NCI-H2196 (cell line): Measurements from ENCODE around the gene ANAPC2.

Experiments
- DNase-seq: peaks from one replicate; lab custom pipeline; 2025; ENCODE audit not compliant: unreplicated experiment; lab: John Stamatoyannopoulos, UW

Gene ANAPC2

DNA sequence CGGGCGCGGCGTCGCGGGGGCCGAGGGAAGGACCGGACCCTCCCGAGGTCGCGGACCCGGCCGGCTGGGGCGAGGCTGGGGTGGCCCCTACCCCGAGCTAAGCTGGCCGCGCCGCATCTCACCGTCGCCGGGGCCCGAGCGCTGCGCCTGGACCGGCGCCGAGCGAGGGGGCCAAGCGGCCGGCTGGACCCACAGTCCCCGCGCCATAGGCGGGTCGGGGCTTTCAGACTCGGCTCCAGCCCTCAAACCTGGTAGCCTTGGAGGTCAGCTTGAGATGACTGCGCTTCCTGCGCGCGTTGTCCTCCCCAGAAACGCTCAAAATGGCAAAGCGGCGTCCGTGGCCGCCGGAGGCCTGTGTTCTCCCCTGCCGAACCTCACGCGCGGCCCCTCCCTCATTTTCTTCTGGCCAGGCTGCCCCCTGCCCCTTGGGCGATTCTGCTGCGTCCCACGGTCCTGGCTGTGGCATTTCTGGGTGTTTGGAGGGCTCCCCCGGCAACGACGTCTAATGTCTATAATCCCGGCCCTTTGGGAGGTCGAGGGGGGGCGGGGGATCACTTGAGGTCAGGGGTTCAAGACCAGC lies 58.1 kb downstream of the ANAPC2 start:
- no peak for DNase-seq

DNA sequence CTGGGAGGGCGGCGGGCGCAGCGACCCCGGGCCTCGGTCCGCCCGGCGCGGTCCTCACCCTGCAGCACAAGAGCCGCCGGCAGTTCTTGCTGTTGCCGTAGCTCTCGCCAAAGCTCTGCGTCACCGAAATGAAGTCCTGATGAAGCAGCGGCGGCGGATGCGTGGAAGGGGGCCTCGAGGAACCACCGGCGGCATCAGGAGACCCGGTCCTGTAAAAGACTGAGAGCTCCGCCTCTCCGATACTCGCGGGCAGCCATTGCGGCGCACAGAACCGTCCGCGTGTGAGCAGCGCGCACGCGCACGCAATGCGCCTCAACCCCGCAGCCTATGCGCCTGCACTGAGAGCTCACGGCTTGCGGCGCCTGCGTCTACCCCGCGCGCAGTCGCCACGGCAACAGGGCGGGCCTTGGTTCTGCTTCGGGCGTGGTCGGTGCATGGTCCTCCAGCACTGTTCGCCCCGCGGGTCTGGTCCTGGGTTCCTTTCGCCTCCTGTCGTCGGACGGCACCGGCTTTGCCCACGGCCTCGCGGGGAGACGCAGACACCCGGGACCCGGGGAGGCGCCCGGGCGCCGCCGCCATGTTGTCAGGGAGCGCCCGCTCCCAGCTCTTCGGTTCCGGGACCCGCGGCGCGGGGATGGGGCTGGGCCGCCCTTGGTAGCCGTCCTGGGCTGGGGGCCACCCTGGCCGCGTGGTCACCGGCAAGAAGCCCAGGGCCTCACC lies 58.7 kb downstream of the ANAPC2 start:
- DNase-seq, result peak; percentile 97

DNA sequence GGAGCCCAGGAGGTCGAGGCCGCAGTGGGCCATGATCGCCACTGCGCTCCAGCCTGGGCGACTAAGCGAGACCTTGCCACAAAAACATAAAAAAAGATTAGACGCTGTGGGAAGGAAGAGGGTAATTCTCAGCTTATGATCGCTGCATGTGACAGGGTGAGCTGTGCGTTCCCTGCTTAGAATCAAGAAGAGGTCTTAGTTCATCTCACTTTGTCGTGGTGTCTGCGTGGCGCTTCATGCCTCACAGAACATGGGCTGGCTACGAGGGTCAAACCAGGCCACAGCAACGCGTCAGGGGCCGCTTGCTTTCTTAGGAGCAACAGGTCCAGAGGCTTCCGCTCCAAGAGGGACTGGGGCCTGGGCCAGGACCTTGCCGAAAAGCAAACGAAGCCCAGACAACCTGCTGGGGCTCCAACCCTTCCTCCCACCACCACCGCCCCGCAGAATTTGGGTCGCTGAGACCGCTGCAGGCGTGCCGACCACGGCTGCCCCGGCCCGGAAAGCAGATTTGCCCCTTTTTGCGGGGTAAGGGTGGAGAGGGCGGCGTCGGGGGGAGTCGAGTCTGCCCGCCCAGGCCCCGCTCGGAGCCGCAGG lies 59.4 kb downstream of the ANAPC2 start:
- no peak for DNase-seq

DNA sequence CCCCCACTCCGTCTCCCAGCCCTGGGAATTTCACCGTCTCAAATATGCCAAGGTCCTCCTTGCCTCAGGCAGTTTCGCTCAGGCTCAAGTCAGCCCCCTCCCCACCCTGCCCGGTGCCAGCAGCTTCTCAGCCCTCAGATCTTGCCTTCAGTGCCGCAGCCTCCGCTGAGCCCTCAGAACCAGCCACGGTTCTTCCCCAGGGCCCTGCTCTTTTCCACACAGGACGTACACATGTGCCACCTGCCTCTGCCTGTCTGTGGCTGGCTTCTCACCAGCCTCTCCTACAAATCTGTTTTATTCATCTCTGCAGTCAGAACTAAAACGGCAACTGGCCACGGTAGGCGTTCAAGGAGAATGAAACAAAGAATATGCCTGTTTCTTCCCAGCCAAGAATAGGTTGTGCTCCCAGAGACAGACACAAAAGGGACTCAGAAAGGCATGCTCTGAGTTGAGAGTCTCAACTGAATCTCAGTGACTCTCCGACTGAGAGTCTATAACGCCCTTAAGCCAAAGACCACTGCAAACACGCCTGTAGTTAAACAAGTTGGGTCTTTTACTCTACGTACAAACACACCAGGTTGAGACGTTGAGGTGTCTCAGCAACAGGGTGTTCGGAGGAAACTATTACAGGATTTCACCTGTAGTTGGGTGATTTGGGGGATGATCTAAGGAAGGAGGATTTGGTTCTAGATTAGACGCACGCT lies 60.0 kb downstream of the ANAPC2 start:
- no peak for DNase-seq

DNA sequence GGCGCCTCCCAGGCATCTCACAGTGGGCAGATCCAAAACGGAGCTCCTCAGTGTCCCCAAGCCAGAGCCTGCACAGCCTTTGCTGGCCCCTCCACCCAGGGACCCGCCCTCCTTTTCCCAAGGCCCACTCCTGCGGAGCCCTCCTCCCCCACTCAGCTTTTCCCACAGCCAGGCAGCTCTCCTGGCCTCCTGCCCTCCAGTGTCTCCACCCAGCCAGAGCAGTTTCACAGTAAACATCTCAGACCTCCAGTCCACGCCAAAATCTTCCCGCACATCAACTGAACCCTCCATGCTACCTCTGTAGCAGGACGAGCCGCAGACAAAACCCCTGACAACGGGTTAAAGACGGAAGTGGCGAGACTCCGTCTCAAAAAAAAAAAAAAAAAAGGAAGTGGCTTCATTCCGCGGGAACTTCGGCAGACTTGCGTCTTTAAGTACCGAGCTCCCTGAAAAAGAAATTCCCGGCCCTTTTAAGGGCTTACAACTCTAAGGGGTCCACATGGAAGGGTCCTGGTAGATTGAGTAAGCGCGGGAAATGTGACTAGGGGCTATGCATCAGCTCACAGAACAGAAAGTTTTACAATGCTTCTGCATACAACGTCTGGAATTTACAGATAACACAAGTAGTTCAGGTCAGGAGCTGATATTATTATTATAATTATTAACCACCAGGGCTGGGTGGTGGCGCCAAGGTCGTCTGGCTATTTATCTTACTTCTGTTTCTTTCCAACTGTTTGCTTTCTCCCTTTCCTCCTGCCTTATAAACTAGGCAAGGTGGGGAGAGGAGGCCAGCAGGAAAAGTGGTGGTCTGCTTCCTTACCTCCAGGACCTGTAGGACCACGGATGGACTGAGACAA lies 60.8 kb downstream of the ANAPC2 start:
- no peak for DNase-seq

DNA sequence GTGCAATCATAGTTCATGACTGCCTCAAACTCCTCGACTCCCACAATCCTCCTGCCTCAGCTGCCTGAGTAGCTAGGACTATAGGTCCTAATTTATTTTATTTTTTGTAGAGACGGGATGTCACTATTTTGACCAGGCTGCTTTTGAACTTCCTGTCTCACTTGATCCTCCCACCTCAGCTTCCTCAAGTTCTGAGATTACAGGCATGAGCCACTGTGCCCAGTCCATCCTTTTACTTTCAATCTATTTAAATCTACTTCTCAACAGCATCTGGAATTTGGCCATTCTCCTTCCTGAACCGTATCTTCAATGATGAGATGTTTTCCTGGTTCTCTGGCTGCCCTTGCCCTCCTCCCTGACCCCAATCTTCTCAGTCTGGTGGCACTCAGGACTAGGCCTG lies 61.6 kb downstream of the ANAPC2 start:
- DNase-seq, result no peak
